ENCODE measurements around the gene PTPRN2.
"Not testable (repeated sequence)": the region's sequence is repeated elsewhere in the genome, so short reads cannot be mapped to it uniquely, and the experiment has no call there.

The PTPRN2 gene

GRCh38 chr7:158049271-158049670, 538.4 kb downstream of the PTPRN2 start:
- no peak for DNase-seq (ENCODE audit: low spot score)

GRCh38 chr7:158048569-158048968, 539.1 kb downstream of the PTPRN2 start:
- DNase-seq (ENCODE audit: low spot score): no peak

GRCh38 chr7:158047391-158048059, 540.1 kb downstream of the PTPRN2 start:
- DNase-seq (ENCODE audit: low spot score): no peak

GRCh38 chr7:158046246-158046645, 541.4 kb downstream of the PTPRN2 start:
- not testable (repeated sequence) for DNase-seq (ENCODE audit: low spot score)

GRCh38 chr7:158044482-158044823, 543.2 kb downstream of the PTPRN2 start:
- DNase-seq (ENCODE audit: low spot score): no peak

- DNase-seq (ENCODE audit: low spot score): no peak
Observed at GRCh38 chr7:158043551-158044481, 543.8 kb downstream of the PTPRN2 start.

- no peak for DNase-seq (ENCODE audit: low spot score)
Observed at GRCh38 chr7:158042156-158042880, 545.3 kb downstream of the PTPRN2 start.

- DNase-seq (ENCODE audit: low spot score): no peak
Observed at GRCh38 chr7:158040199-158040598, 547.4 kb downstream of the PTPRN2 start.

- no peak for DNase-seq (ENCODE audit: low spot score)
Observed at GRCh38 chr7:158039270-158039669, 548.4 kb downstream of the PTPRN2 start.

- DNase-seq (ENCODE audit: low spot score): no peak
Observed at GRCh38 chr7:158037211-158037610, 550.4 kb downstream of the PTPRN2 start.

GRCh38 chr7:158035343-158035742, 552.3 kb downstream of the PTPRN2 start:
- no peak for DNase-seq (ENCODE audit: low spot score)

GRCh38 chr7:158034571-158034970, 553.1 kb downstream of the PTPRN2 start:
- DNase-seq (ENCODE audit: low spot score): no peak

- DNase-seq (ENCODE audit: low spot score): not testable (repeated sequence)
Observed at GRCh38 chr7:158033925-158034324, 553.7 kb downstream of the PTPRN2 start.

GRCh38 chr7:158033196-158033595, 554.4 kb downstream of the PTPRN2 start:
- DNase-seq (ENCODE audit: low spot score): no peak

GRCh38 chr7:158032561-158033115, 555.0 kb downstream of the PTPRN2 start:
- DNase-seq (ENCODE audit: low spot score): no peak

- no peak for DNase-seq (ENCODE audit: low spot score)
Observed at GRCh38 chr7:158031867-158032308, 555.7 kb downstream of the PTPRN2 start.

- DNase-seq (ENCODE audit: low spot score): no peak
Observed at GRCh38 chr7:158030566-158030965, 557.1 kb downstream of the PTPRN2 start.

GRCh38 chr7:158030071-158030470, 557.6 kb downstream of the PTPRN2 start:
- no peak for DNase-seq (ENCODE audit: low spot score)

- no peak for DNase-seq (ENCODE audit: low spot score)
Observed at GRCh38 chr7:158029509-158029908, 558.1 kb downstream of the PTPRN2 start.

- no peak for DNase-seq (ENCODE audit: low spot score)
Observed at GRCh38 chr7:158028971-158029370, 558.7 kb downstream of the PTPRN2 start.

- DNase-seq (ENCODE audit: low spot score): no peak
Observed at GRCh38 chr7:158028290-158028941, 559.2 kb downstream of the PTPRN2 start.

- no peak for DNase-seq (ENCODE audit: low spot score)
Observed at GRCh38 chr7:158027646-158028045, 560.0 kb downstream of the PTPRN2 start.
